Central memory CD8-positive, alpha-beta T cell (primary cell): ENCODE results near the gene THSD4.
"Not testable (repeated sequence)": the region's sequence is repeated elsewhere in the genome, so short reads cannot be mapped to it uniquely, and the experiment has no call there.

Experiments used
- ATAC-seq: fragments of 150-1000 bp; cut with Tn5 transposase; replicated peaks from 2 replicates; pipeline ENCODE4 v1.10.0; 2022; ENCODE audit warnings: mild to moderate bottlenecking, moderate FRiP score, moderate number of reproducible peaks; ENCODE audit not compliant: poor library complexity, severe bottlenecking; ENCODE audit errors: extremely low read depth
- DNase-seq, 2 donors: peaks; one replicate each; pipeline ENCODE4 v3.0.0; 2021; ENCODE audit warnings: low spot score in 2 of 2
- H3K27ac Mint-ChIP-seq: one replicate; pipeline ENCODE4 v1.8.0; 2022; ENCODE audit warnings: low read depth, mild to moderate bottlenecking, moderate library complexity, mixed read lengths
- H3K27me3 Mint-ChIP-seq: one replicate; pipeline ENCODE4 v1.8.0; 2022; ENCODE audit warnings: mixed read lengths
- H3K36me3 Mint-ChIP-seq: one replicate; pipeline ENCODE4 v1.8.0; 2022; ENCODE audit warnings: mild to moderate bottlenecking, moderate library complexity, mixed read lengths; ENCODE audit not compliant: insufficient read depth
- H3K4me1 Mint-ChIP-seq: one replicate; pipeline ENCODE4 v1.8.0; 2022; ENCODE audit warnings: mixed read lengths
- H3K4me3 Mint-ChIP-seq: one replicate; pipeline ENCODE4 v1.8.0; 2022; ENCODE audit warnings: mild to moderate bottlenecking, moderate library complexity, mixed read lengths
- H3K9me3 Mint-ChIP-seq: one replicate; pipeline ENCODE4 v1.8.0; 2022; ENCODE audit warnings: mixed read lengths

The THSD4 gene

DNA sequence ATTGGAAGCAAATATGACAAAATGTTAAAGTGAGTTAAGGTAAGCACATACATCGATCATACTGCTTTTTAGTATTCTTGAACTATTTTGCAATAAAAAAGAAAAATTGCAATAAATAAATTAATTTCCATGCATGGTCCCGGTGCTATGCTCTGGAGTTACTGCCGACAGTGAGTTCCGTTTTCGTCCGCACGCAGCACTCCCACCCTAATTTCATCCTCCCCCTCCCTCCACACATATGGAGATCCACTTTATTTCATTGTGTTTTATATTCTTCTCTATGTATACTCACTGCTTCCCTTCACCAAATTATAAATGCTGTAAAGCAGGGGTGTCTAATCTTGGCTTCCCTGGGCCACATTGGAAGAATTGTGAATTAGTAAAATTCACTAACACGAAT, 247.3 kb downstream of the THSD4 start:
- Mint-ChIP-seq H3K9me3 (no peaks in the 10 kb centered on the region), H3K27me3 (no peaks in the 10 kb centered on the region), H3K4me3 (no peak overlapping the region), H3K4me1 (no peaks in the 10 kb centered on the region), H3K27ac (no peak overlapping the region), H3K36me3 (no peaks in the 10 kb centered on the region)
- no peak for DNase-seq
- no peak for ATAC-seq

DNA sequence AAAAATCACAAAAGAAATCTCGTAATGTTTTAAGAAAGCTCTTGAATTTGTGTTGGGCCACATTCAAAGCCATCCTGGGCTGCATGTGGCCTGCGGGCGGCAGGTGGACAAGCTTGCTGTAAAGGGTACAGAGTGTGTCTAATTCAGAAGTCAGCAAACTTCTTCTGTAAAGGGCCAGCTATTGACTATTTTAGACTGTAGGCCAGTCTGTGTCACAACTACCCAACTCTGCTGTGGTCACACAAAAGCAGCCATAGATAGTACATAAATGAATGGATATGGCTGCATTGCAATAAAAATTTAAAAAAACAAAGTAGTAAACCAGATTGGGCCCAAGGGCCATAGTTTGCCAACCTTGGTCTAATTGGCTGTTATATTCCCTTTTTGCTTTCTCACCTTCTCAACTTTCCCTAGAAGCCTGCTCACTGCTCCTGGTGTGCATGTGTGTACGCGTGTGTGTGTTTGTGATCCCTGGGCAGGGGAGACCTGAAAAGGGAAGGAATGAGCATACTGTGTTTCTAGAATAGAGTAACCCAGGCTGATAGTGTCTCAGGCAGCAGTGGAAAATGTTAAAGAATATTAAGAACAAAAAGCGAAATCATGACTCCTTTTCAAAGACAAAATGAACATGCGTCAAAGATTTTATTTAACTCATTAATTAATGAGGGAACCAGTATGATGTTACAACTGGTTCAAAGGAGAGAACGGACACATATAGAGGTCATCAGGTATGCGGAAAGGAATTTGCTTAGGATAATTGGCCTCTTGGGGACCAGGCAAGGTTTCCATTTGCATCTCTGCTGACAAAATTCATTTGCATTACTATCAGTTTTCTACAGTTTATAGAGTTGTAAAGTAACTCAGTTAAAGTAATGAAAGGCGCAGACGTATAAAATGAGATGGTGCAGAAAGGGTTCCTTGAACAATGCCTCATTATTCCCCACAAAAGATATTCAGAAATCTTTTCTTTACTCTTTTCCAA, 248.0 kb downstream of the THSD4 start:
- Mint-ChIP-seq H3K27me3 (no peaks in the 10 kb centered on the region), H3K36me3 (no peaks in the 10 kb centered on the region)

GRCh38 chr15:71364117-71364584, 248.9 kb downstream of the THSD4 start:
- no peak overlapping the region for H3K27ac Mint-ChIP-seq
- ATAC-seq = no peak
- H3K4me3 Mint-ChIP-seq = no peak overlapping the region
- no peaks in the 10 kb centered on the region for H3K27me3 Mint-ChIP-seq
- DNase-seq = no peak
- H3K4me1 Mint-ChIP-seq = no peaks in the 10 kb centered on the region
- H3K36me3 Mint-ChIP-seq = no peaks in the 10 kb centered on the region
- no peaks in the 10 kb centered on the region for H3K9me3 Mint-ChIP-seq

More for the DNA sequence above, 248.0 kb downstream of the THSD4 start:
- DNase-seq (no peak), ATAC-seq (no peak)
- H3K27ac Mint-ChIP-seq = no peak overlapping the region
- no peaks in the 10 kb centered on the region for H3K4me1 Mint-ChIP-seq
- H3K4me3 Mint-ChIP-seq = no peak overlapping the region
- no peaks in the 10 kb centered on the region for H3K9me3 Mint-ChIP-seq

DNA sequence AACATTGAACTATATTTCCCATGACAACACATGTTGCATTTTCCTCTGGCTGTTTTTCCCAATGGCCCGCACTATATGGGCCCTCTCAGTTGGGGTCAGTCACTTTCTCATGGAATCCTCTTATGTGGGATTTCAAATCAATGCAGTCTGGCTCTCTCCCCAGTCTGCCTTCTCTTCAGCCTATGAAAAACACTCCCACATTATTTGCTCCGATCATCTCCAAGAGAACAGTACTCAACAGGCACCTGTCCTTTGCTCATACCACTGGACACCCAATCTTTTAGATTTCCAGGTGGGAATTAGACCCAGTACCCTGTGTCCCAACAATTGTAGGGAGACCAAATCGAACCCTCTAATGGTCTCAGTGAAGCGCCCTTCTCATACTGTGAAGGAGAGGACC, 251.3 kb downstream of the THSD4 start:
- no peak for DNase-seq
- no peak for ATAC-seq
- H3K27me3 Mint-ChIP-seq = peaks cover 14% of the 10 kb centered on the region
- peaks cover 9% of the 10 kb centered on the region for H3K9me3 Mint-ChIP-seq
- H3K36me3 Mint-ChIP-seq = no peaks in the 10 kb centered on the region
- H3K4me1 Mint-ChIP-seq = no peaks in the 10 kb centered on the region
- H3K4me3 Mint-ChIP-seq = no peak overlapping the region
- H3K27ac Mint-ChIP-seq = no peak overlapping the region

- peaks cover 12% of the 10 kb centered on the region for H3K9me3 Mint-ChIP-seq
- no peak overlapping the region for H3K27ac Mint-ChIP-seq
- no peaks in the 10 kb centered on the region for H3K36me3 Mint-ChIP-seq
- no peak for DNase-seq
- no peak for ATAC-seq
- no peaks in the 10 kb centered on the region for H3K4me1 Mint-ChIP-seq
- peaks cover 14% of the 10 kb centered on the region for H3K27me3 Mint-ChIP-seq
- H3K4me3 Mint-ChIP-seq = no peak overlapping the region
These were observed 251.7 kb downstream of the THSD4 start for GRCh38 chr15:71366926-71367325.

- not testable (repeated sequence) for H3K36me3 Mint-ChIP-seq, DNase-seq, H3K27ac Mint-ChIP-seq, H3K4me3 Mint-ChIP-seq, H3K4me1 Mint-ChIP-seq, ATAC-seq
- Mint-ChIP-seq H3K27me3 (peaks cover 14% of the 10 kb centered on the region), H3K9me3 (peaks cover 14% of the 10 kb centered on the region)
These were observed 252.5 kb downstream of the THSD4 start for GRCh38 chr15:71367737-71368136.

DNA sequence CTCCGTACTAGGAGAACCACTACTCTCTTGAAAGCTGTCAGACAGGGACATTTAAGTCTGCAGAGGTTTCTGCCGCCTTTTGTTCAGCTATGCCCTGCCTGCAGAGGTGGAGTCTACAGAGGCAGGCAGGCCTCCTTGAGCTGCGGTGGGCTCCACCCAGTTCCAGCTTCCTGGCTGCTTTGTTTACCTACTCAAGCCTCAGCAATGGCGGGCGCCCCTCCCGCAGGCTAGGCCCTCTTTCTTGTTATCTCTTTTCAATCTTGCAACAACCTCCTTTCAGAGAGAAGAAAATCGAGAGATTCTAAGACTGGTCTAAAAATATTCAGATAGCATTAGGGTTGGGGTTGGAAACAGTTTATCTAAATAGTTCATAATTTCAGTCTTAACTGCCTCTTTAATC, 257.5 kb downstream of the THSD4 start:
- Mint-ChIP-seq H3K9me3 (peaks cover 14% of the 10 kb centered on the region), H3K4me3 (peak overlapping the region; percentile 59), H3K4me1 (peaks cover 20% of the 10 kb centered on the region)

DNA sequence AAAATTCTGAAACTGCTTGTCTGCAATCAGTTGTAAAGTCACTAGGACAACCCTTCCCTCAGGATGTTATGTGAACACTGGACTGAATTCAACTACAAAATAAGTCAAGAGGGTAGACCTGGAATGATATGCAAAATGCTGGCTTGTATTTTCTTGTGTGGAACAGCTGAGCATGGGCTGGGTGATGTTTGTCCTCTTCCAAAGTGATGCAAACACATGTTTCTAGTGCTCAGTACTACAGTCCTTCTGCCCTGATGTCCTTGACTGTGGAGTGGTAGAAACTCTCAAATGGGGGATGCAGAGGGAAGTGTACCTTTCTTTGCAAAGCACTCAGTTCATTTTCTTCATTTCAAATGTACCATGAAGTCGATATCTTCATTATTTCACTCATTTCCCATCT, 258.6 kb downstream of the THSD4 start:
- no peak for DNase-seq
- no peak overlapping the region for H3K4me3 Mint-ChIP-seq
- H3K27ac Mint-ChIP-seq = no peak overlapping the region
- H3K4me1 Mint-ChIP-seq = peaks cover 20% of the 10 kb centered on the region
- peaks cover 26% of the 10 kb centered on the region for H3K27me3 Mint-ChIP-seq
- peaks cover 14% of the 10 kb centered on the region for H3K9me3 Mint-ChIP-seq
- ATAC-seq = no peak
- no peaks in the 10 kb centered on the region for H3K36me3 Mint-ChIP-seq

More for the DNA sequence above, 257.5 kb downstream of the THSD4 start:
- peaks cover 26% of the 10 kb centered on the region for H3K27me3 Mint-ChIP-seq
- ATAC-seq = peak; percentile 19
- H3K27ac Mint-ChIP-seq = peak overlapping the region; percentile 38
- not testable (repeated sequence) for H3K36me3 Mint-ChIP-seq
- peak in 1 of 2 donors; percentile 21 for DNase-seq

DNA sequence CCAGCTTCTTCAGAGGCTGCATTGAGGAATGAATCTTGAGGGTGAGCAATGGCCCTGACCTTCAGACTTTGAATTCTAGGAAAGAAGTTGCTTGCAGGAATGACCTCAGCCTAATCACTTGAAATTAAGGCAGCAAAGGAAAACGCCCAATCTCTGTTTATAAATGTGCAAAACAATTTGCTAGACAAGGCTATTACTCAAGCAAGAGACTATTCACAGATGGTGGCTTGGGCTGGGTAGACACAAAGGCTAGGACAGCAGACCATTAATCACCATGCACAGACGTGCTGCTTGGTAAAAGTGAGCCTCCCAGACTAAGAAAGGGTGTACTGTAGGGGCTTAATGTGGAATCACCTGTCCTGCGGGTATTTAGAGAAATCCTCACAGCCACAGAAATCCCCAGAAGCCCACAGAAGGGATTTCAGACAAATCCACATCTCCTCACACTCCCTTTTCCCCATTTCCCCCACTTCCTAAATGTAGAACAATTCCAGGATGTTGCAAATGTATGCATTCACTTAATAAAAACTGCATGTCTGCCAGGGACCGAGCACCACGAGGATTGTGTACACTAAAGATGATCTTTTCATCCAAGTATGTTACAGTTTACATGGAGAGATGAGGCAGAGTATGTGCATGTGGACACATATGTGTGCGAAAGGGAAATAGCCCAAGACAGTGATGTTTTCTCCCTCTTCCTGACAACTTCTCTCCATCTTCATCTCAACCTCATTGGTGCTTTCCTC, 259.5 kb downstream of the THSD4 start:
- no peak overlapping the region for H3K27ac Mint-ChIP-seq
- no peak for ATAC-seq
- H3K9me3 Mint-ChIP-seq = peaks cover 13% of the 10 kb centered on the region
- peaks cover 22% of the 10 kb centered on the region for H3K27me3 Mint-ChIP-seq
- no peak for DNase-seq
- peaks cover 20% of the 10 kb centered on the region for H3K4me1 Mint-ChIP-seq
- H3K4me3 Mint-ChIP-seq = no peak overlapping the region
- no peaks in the 10 kb centered on the region for H3K36me3 Mint-ChIP-seq

GRCh38 chr15:71375934-71376333, 260.7 kb downstream of the THSD4 start:
- no peaks in the 10 kb centered on the region for H3K36me3 Mint-ChIP-seq
- H3K4me1 Mint-ChIP-seq = peaks cover 20% of the 10 kb centered on the region
- H3K27ac Mint-ChIP-seq = no peak overlapping the region
- H3K9me3 Mint-ChIP-seq = peaks cover 6% of the 10 kb centered on the region
- peaks cover 13% of the 10 kb centered on the region for H3K27me3 Mint-ChIP-seq
- H3K4me3 Mint-ChIP-seq = no peak overlapping the region
- DNase-seq = no peak
- ATAC-seq = no peak

- Mint-ChIP-seq H3K4me1 (peaks cover 7% of the 10 kb centered on the region), H3K4me3 (no peak overlapping the region), H3K36me3 (no peaks in the 10 kb centered on the region), H3K9me3 (no peaks in the 10 kb centered on the region), H3K27me3 (peaks cover 13% of the 10 kb centered on the region), H3K27ac (no peak overlapping the region)
- DNase-seq (no peak), ATAC-seq (no peak)
These were observed 264.6 kb downstream of the THSD4 start for GRCh38 chr15:71379893-71380292.

DNA sequence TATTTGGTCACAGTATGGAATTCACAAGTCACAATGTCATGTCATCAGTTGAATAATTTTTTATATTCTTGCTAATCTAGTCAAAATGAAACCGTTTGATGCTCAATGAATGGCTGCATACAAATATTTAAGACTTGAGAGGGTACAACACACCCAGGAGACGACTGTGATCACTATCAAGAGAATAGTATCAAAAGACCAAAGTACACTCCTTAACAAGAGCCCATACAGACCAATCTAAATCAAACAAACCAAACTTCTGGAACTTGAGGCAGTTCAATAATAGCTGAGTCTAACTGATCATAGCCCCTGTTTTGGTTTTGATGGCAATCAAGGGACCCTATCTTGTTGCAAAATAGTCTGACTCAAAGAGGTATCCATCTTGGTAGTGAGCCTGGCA, 265.1 kb downstream of the THSD4 start:
- ATAC-seq = no peak
- no peak for DNase-seq
- no peak overlapping the region for H3K27ac Mint-ChIP-seq
- no peak overlapping the region for H3K4me3 Mint-ChIP-seq
- peaks cover 13% of the 10 kb centered on the region for H3K27me3 Mint-ChIP-seq
- H3K4me1 Mint-ChIP-seq = peaks cover 2% of the 10 kb centered on the region
- H3K36me3 Mint-ChIP-seq = no peaks in the 10 kb centered on the region
- H3K9me3 Mint-ChIP-seq = no peaks in the 10 kb centered on the region
